Osteoblast (primary cell): Measurements from ENCODE around the gene FNBP1. TPM values are rescaled to one million over a fixed set of nuclear protein-coding genes. Genes with fewer than 3 reads are reported as not detected.

Experiments used
- DNase-seq: peaks from one replicate; pipeline ENCODE4 v3.0.0; 2011; ENCODE audit warnings: low spot score, mixed read lengths; ENCODE audit not compliant: insufficient read length; ENCODE audit errors: missing footprints
- H2AFZ ChIP-seq: 2 replicates; pipeline ENCODE4 v1.6.0; 2011; ENCODE audit warnings: mild to moderate bottlenecking, low read length
- H3K27ac ChIP-seq: 2 replicates; pipeline ENCODE4 v1.5.1; 2011; ENCODE audit warnings: mild to moderate bottlenecking, low read depth, low read length, moderate library complexity
- H3K27me3 ChIP-seq: 2 replicates; pipeline ENCODE4 v1.6.0; 2012; ENCODE audit warnings: mild to moderate bottlenecking, control low read depth, inconsistent platforms, low read length, moderate library complexity; ENCODE audit not compliant: insufficient read depth
- H3K36me3 ChIP-seq: 2 replicates; pipeline ENCODE4 v1.5.1; 2011; ENCODE audit warnings: mild to moderate bottlenecking, low read length, control low read depth, moderate library complexity; ENCODE audit not compliant: insufficient read depth
- H3K4me1 ChIP-seq: 2 replicates; pipeline ENCODE4 v1.5.1; 2011; ENCODE audit warnings: mild to moderate bottlenecking, low read length, control low read depth, moderate library complexity; ENCODE audit not compliant: insufficient read depth
- H3K4me2 ChIP-seq: 2 replicates; pipeline ENCODE4 v1.6.0; 2011; ENCODE audit warnings: mild to moderate bottlenecking, low read length; ENCODE audit not compliant: insufficient read depth
- H3K4me3 ChIP-seq: fragments of 200-600 bp; sonication (generic); 3 replicates; pipeline ENCODE4 v1.5.1; 2012; ENCODE audit warnings: mild to moderate bottlenecking, low read length, inconsistent platforms; ENCODE audit not compliant: insufficient read depth
- H3K79me2 ChIP-seq: 2 replicates; pipeline ENCODE4 v1.6.0; 2012; ENCODE audit warnings: mild to moderate bottlenecking, low read length, control low read depth, inconsistent platforms; ENCODE audit not compliant: insufficient read depth
- H3K9me3 ChIP-seq: 2 replicates; pipeline ENCODE4 v1.5.1; 2011; ENCODE audit warnings: low read depth, low read length, control low read depth
- H4K20me1 ChIP-seq: 2 replicates; pipeline ENCODE4 v1.6.0; 2012; ENCODE audit warnings: mild to moderate bottlenecking, low read length, control low read depth; ENCODE audit not compliant: insufficient read depth
- total RNA-seq: library from RNA; depleted of rRNA; stranded (reverse); fragments of >200 nt; gene quantifications from 2 replicates; pipeline ENCODE4 v1.2.3, GENCODE V29; 2012
- TF ChIP-seq, protein P1 (sequence below): IDR thresholded peaks from 2 replicates; pipeline ENCODE4 v1.5.1; 2011; ENCODE audit warnings: mild to moderate bottlenecking, low read depth, low read length, moderate library complexity; ENCODE audit errors: extremely low read depth

FNBP1 gene
- total RNA-seq, 1 donor: 31.8 TPM

DNA sequence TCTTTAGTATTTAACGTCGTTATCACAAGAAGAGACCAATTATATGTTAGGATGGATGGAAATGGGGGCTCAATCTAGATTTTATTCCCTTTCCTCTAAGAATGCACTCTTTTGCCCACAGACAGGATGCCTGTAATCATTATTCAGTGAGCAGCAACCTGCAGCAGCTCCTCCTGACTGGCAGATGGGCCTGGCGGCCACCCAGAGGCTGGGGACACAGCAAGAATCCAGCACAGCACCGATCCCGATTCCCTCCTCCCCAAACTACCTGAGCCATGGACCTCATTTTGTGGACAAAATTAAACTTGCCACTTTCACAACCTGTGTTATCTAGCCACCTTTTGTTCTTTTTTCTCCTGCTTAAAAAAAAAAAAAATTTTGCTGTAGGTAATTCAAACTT, 106.8 kb downstream of the FNBP1 start:
- peaks cover 30% of the 10 kb centered on the region for H3K4me1 ChIP-seq
- H3K9me3 ChIP-seq: no peaks in the 10 kb centered on the region
- no peak overlapping the region for H3K4me3 ChIP-seq
- H3K79me2 ChIP-seq: no peaks in the 10 kb centered on the region
- no peak overlapping the region for H2AFZ ChIP-seq
- no peaks in the 10 kb centered on the region for H3K27me3 ChIP-seq
- TF ChIP-seq, protein P1, sequence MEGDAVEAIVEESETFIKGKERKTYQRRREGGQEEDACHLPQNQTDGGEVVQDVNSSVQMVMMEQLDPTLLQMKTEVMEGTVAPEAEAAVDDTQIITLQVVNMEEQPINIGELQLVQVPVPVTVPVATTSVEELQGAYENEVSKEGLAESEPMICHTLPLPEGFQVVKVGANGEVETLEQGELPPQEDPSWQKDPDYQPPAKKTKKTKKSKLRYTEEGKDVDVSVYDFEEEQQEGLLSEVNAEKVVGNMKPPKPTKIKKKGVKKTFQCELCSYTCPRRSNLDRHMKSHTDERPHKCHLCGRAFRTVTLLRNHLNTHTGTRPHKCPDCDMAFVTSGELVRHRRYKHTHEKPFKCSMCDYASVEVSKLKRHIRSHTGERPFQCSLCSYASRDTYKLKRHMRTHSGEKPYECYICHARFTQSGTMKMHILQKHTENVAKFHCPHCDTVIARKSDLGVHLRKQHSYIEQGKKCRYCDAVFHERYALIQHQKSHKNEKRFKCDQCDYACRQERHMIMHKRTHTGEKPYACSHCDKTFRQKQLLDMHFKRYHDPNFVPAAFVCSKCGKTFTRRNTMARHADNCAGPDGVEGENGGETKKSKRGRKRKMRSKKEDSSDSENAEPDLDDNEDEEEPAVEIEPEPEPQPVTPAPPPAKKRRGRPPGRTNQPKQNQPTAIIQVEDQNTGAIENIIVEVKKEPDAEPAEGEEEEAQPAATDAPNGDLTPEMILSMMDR: no peak
- H4K20me1 ChIP-seq: no peaks in the 10 kb centered on the region
- DNase-seq: no peak
- H3K36me3 ChIP-seq: no peaks in the 10 kb centered on the region
- H3K27ac ChIP-seq: no peak overlapping the region
- no peak overlapping the region for H3K4me2 ChIP-seq

GRCh38 chr9:129934780-129935179, 108.2 kb downstream of the FNBP1 start:
- no peak overlapping the region for H3K4me2 ChIP-seq

GRCh38 chr9:129934041-129934591, 108.9 kb downstream of the FNBP1 start:
- Histone ChIP-seq H3K79me2 (no peaks in the 10 kb centered on the region), H3K4me1 (peaks cover 30% of the 10 kb centered on the region), H3K27ac (peak overlapping the region; percentile 3), H3K9me3 (no peaks in the 10 kb centered on the region), H3K27me3 (no peaks in the 10 kb centered on the region), H3K36me3 (no peaks in the 10 kb centered on the region), H2AFZ (no peak overlapping the region), H3K4me3 (no peak overlapping the region), H4K20me1 (no peaks in the 10 kb centered on the region), H3K4me2 (no peak overlapping the region)
- no peak for DNase-seq
- TF ChIP-seq, protein P1: no peak

More at GRCh38 chr9:129934780-129935179, 108.2 kb downstream of the FNBP1 start:
- no peaks in the 10 kb centered on the region for H3K36me3 ChIP-seq
- H4K20me1 ChIP-seq: no peaks in the 10 kb centered on the region
- H3K27me3 ChIP-seq: no peaks in the 10 kb centered on the region
- no peak overlapping the region for H3K27ac ChIP-seq
- H3K79me2 ChIP-seq: no peaks in the 10 kb centered on the region
- no peak for DNase-seq
- no peaks in the 10 kb centered on the region for H3K9me3 ChIP-seq
- TF ChIP-seq, protein P1: no peak
- H3K4me3 ChIP-seq: no peak overlapping the region
- H2AFZ ChIP-seq: no peak overlapping the region
- H3K4me1 ChIP-seq: peaks cover 30% of the 10 kb centered on the region

DNA sequence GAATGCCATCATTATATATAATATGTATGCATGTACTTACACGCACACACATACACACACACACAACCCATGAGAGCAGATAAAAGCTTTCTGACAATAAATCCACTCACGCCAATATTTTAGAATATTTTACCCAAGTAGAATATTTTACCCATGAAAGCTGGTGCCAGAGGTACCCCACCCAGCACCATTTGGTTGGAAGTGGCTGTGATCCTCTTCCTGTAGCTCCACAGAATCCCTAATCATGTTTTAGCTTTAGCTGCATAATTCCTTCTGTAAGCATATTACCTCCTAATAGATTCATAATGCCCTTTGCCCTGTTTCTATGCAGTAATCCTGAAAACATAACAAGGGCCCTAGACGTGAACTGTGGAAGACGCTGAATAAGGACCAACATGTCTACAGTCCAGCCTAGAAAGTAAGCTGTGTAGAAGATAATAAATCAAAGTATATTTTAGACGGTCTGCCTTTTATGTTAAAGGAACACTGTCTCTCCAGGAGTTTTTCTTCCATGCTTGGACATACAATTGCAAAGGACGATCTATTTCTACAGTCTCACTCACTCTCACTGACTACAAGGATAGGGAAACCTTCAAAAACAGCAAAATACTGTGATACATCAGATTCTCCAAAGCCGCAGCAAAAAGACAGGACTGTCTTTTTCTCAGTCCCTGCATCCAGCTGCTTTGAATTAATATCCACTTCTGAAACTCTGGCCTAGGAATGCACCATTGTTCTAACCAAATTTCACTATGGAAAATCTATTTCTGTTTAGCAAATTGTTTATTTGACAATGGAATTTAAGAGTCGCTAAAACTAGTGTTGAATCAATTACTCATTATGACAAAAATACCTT, 109.6 kb downstream of the FNBP1 start:
- Histone ChIP-seq H3K9me3 (no peaks in the 10 kb centered on the region), H3K79me2 (no peaks in the 10 kb centered on the region), H3K4me2 (peak overlapping the region; percentile 2), H3K36me3 (no peaks in the 10 kb centered on the region), H2AFZ (no peak overlapping the region), H4K20me1 (no peaks in the 10 kb centered on the region), H3K27me3 (no peaks in the 10 kb centered on the region), H3K4me3 (no peak overlapping the region), H3K4me1 (peaks cover 25% of the 10 kb centered on the region), H3K27ac (peak overlapping the region; percentile 61)
- no peak for DNase-seq
- TF ChIP-seq, protein P1: no peak
